Upper lobe of left lung (tissue), 6 donors: ENCODE measurements around the gene RPEL1. TPM values are rescaled to one million over a fixed set of nuclear protein-coding genes. Genes with fewer than 3 reads are reported as not detected.
"Not testable (repeated sequence)": the region's sequence is repeated elsewhere in the genome, so short reads cannot be mapped to it uniquely, and the experiment has no call there.

Source experiments
- ATAC-seq, 2 donors: fragments of 200-7000 bp; cut with Tn5 transposase; one replicate each; pipeline ENCODE4 v1.9.1; 2022; ENCODE audit warnings: mild to moderate bottlenecking in 2 of 2, moderate library complexity in 2 of 2; ENCODE audit not compliant: low FRiP score in 2 of 2
- DNase-seq, 2 donors: peaks; one replicate each; pipeline ENCODE4 v3.0.0-alpha.2; 2019 to 2020
- H3K27ac ChIP-seq, 4 donors: fragments of 200-600 bp; sonication (generic); one replicate each; pipeline ENCODE4 v1.5.1; 2016 to 2019
- H3K27me3 ChIP-seq, 4 donors: fragments of 200-600 bp; sonication (generic); one replicate each; pipeline ENCODE4 v1.5.1; 2017 to 2019
- H3K36me3 ChIP-seq, 4 donors: fragments of 200-600 bp; sonication (generic); one replicate each; pipeline ENCODE4 v1.5.1; 2016 to 2019
- H3K4me1 ChIP-seq, 4 donors: fragments of 200-600 bp; sonication (generic); one replicate each; pipeline ENCODE4 v1.5.1; 2018 to 2019
- H3K4me3 ChIP-seq, 4 donors: fragments of 200-600 bp; sonication (generic); one replicate each; pipeline ENCODE4 v1.5.1; 2017 to 2019; ENCODE audit warnings: mild to moderate bottlenecking in 2 of 4, moderate library complexity in 1 of 4
- H3K9me3 ChIP-seq, 4 donors: fragments of 200-600 bp; sonication (generic); one replicate each; pipeline ENCODE4 v1.5.1; 2018 to 2019
- EP300 ChIP-seq, 4 donors: sonication (generic); formaldehyde crosslinking; IDR thresholded peaks; one replicate each; pipeline ENCODE4 v1.5.1; 2017; ENCODE audit warnings: antibody characterized with exemption in 4 of 4, control low read depth in 2 of 4
- POLR2A ChIP-seq, 4 donors: fragments of 450-650 bp; IDR thresholded peaks; one replicate each; pipeline ENCODE4 v1.5.1; 2016 to 2017; ENCODE audit warnings: antibody characterized with exemption in 4 of 4, mild to moderate bottlenecking in 2 of 4
- POLR2AphosphoS5 ChIP-seq, 2 donors: sonication (generic); formaldehyde crosslinking; IDR thresholded peaks; one replicate each; pipeline ENCODE4 v1.5.1; 2017; ENCODE audit warnings: antibody characterized with exemption in 2 of 2
- WGBS, 2 donors: methylation state at CpG; one replicate each; pipeline ENCODE4 v1.1.5; 2017 to 2018; 5-methylcytosine and 5-hydroxymethylcytosine counted together
- total RNA-seq, 6 donors: library from RNA; depleted of rRNA in 4 of 6; stranded (reverse); fragments of >200 nt in 4 of 6; gene quantifications; one replicate each; pipeline versions ENCODE4 v1.1.0 to v1.2.1, GENCODE V29; 2016 to 2021
- TF ChIP-seq, protein P1 (sequence below), 6 experiments: fragments of 450-650 bp in 4 of 6; fragments of 200-600 bp in 2 of 6; sonication (generic) in 2 of 6; IDR thresholded peaks; one replicate each; pipeline ENCODE4 v1.5.1; 2016 to 2019; ENCODE audit warnings: antibody characterized with exemption in 6 of 6
- donor health status: DM: no; HTN: no; CAD: no; lungs with moderate emphysema.
- donor health status: DM: no; HTN: yes; CAD: no; lungs with severe emphysema.

Gene RPEL1
- total RNA-seq, 6 donors from 2014 or later = not detected

DNA sequence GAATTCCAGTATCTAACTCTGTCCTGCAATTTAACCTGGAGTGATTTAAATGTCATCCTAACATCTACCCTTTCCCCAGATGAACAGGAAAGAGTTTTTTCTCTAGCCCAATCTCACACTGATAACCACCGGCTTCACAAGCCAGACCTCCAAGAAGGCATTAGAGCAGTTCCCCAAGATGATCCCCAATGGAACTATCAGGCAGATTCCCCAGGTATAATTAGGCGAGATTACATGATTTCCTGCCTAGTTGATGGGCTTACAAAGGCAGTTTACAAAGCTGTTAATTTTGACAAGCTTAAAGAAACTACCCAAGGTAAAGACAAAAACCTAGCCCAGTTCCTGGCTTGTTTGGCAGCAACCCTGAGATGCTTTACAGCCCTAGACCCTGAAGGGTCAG, 38.5 kb upstream of the RPEL1 start:
- H3K9me3 ChIP-seq = peaks cover 0 to 14% (median 5%) of the 10 kb centered on the region in 4 donors
- no peak for DNase-seq
- H3K4me1 ChIP-seq = peaks cover 0 to 4% (median 0%) of the 10 kb centered on the region in 4 donors
- TF ChIP-seq POLR2AphosphoS5 (IDR thresholded peaks at IDR 0.05) (no peak), EP300 (IDR thresholded peaks at IDR 0.05) (no peak), POLR2A (IDR thresholded peaks at IDR 0.05) (no peak)
- TF ChIP-seq, protein P1, sequence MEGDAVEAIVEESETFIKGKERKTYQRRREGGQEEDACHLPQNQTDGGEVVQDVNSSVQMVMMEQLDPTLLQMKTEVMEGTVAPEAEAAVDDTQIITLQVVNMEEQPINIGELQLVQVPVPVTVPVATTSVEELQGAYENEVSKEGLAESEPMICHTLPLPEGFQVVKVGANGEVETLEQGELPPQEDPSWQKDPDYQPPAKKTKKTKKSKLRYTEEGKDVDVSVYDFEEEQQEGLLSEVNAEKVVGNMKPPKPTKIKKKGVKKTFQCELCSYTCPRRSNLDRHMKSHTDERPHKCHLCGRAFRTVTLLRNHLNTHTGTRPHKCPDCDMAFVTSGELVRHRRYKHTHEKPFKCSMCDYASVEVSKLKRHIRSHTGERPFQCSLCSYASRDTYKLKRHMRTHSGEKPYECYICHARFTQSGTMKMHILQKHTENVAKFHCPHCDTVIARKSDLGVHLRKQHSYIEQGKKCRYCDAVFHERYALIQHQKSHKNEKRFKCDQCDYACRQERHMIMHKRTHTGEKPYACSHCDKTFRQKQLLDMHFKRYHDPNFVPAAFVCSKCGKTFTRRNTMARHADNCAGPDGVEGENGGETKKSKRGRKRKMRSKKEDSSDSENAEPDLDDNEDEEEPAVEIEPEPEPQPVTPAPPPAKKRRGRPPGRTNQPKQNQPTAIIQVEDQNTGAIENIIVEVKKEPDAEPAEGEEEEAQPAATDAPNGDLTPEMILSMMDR (IDR thresholded peaks at IDR 0.05) = no peak
- H3K27me3 ChIP-seq = no peaks in the 10 kb centered on the region
- no peak overlapping the region for H3K4me3 ChIP-seq
- ATAC-seq = no peak
- WGBS, 2 donors = 73 to 77% methylated on average over 2 of the region's 2 CpGs
- H3K27ac ChIP-seq = peak overlapping the region in 1 of 4 donors; percentile 15
- no peaks in the 10 kb centered on the region for H3K36me3 ChIP-seq

GRCh38 chr10:103207643-103208042, 38.0 kb upstream of the RPEL1 start:
- not testable (repeated sequence) for ATAC-seq, H3K36me3 ChIP-seq, H3K27ac ChIP-seq, H3K4me1 ChIP-seq, H3K27me3 ChIP-seq, H3K4me3 ChIP-seq
- WGBS, 2 donors = 44 to 61% methylated on average over 2 to 3 of the region's 3 CpGs
- DNase-seq = peak in 1 of 2 donors; percentile 68
- peaks cover 0 to 14% (median 5%) of the 10 kb centered on the region in 4 donors for H3K9me3 ChIP-seq

DNA sequence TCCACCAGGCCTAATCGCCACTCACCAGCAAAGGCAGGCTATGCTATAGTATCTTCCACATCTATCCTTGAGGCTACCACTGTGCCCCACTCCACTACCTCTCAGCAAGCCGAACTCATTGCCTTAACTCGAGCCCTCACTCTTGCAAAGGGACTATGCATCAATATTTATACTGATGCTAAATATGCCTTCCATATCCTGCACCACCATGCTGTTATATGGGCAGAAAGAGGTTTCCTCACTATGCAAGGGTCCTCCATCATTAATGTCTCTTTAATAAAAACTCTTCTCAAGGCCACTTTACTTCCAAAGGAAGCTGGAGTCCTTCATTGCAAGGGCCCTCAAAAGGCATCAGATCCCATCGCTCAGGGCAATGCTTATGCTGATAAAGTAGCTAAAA, 35.4 kb upstream of the RPEL1 start:
- H3K4me3 ChIP-seq, H3K4me1 ChIP-seq, DNase-seq, H3K27ac ChIP-seq, H3K36me3 ChIP-seq, ATAC-seq, H3K27me3 ChIP-seq: not testable (repeated sequence)
- 92 to 97% methylated on average over 4 of the region's 4 CpGs for WGBS, 2 donors
- H3K9me3 ChIP-seq = peaks cover 0 to 14% (median 5%) of the 10 kb centered on the region in 4 donors

DNA sequence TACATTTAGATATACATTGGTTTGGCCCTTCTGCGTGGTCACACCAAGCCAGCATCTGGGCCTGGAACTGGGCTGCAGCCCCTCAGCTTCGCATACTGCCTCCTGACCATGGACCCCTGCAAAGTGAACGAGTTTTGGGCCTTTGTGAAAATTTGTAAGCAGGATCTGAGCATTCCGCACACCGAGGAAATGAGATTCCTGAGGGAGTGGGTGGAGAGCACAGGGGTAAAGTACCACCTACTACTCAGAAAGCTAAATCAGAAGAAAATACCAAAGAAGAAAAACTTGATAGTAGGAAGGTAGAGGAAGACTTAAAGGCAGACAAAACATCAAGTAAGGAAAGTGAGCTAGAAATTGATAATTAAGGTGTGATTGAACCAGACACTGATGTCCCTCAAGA, 30.1 kb upstream of the RPEL1 start:
- Histone ChIP-seq H3K9me3 (peaks cover 0 to 7% (median under 1%) of the 10 kb centered on the region in 4 donors), H3K4me3 (no peak overlapping the region), H3K27ac (no peak overlapping the region), H3K4me1 (no peaks in the 10 kb centered on the region), H3K27me3 (no peaks in the 10 kb centered on the region), H3K36me3 (no peaks in the 10 kb centered on the region)
- 90 to 91% methylated on average over 5 of the region's 5 CpGs for WGBS, 2 donors
- no peak for ATAC-seq
- DNase-seq = no peak
- TF ChIP-seq POLR2AphosphoS5 (IDR thresholded peaks at IDR 0.05) (no peak), POLR2A (IDR thresholded peaks at IDR 0.05) (no peak), EP300 (IDR thresholded peaks at IDR 0.05) (no peak)
- TF ChIP-seq, protein P1 (IDR thresholded peaks at IDR 0.05) = no peak

DNA sequence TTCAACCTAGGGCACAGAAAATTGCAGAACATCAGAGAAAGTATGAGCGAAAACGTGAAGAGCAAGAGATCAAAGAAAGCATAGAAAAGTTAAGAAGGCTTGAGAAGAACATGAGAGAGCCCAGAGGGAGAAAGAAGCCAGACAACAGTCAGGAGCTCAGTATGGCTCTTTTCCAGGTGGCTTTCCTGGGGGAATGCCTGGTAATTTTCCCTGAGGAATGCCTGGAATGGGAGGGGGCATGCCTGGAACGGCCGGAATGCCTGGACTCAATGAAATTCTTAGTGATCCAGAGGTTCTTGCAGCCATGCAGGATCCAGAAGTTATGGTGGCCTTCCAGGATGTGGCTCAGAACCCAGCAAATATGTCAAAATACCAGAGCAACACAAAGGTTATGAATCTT, 29.3 kb upstream of the RPEL1 start:
- H3K4me3 ChIP-seq, ATAC-seq, H3K27ac ChIP-seq, H3K9me3 ChIP-seq, H3K36me3 ChIP-seq, H3K4me1 ChIP-seq, DNase-seq, H3K27me3 ChIP-seq: not testable (repeated sequence)
- WGBS, 2 donors = 49 to 63% methylated on average over 4 of the region's 4 CpGs

DNA sequence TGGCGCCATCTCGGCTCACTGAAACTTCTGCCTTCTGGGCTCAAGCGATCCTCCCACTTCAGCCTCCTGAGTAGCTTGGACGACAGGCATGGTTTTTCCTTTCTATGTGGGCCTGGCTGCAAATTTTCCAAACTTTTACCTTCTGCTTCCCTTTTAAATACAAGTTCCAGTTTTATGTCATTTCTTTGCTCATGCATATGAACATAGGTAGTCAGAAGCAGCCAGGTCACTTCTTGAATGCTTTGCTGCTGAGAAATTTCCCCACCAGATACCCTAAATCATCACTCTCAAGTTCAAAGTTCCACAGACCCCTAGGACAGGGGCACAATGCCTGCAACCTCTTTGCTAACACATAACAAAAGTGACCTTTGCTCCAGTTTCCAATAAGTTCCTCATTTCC, 21.6 kb upstream of the RPEL1 start:
- 90 to 95% methylated on average over 4 of the region's 4 CpGs for WGBS, 2 donors
- Histone ChIP-seq H3K4me3 (no peak overlapping the region), H3K27ac (no peak overlapping the region), H3K27me3 (no peaks in the 10 kb centered on the region), H3K4me1 (peaks cover 0 to 2% (median 0%) of the 10 kb centered on the region in 4 donors), H3K9me3 (peaks cover 0 to 18% (median 15%) of the 10 kb centered on the region in 4 donors), H3K36me3 (no peaks in the 10 kb centered on the region)
- ATAC-seq (no peak), DNase-seq (no peak)
- TF ChIP-seq EP300 (IDR thresholded peaks at IDR 0.05) (no peak), POLR2A (IDR thresholded peaks at IDR 0.05) (no peak), POLR2AphosphoS5 (IDR thresholded peaks at IDR 0.05) (no peak)
- TF ChIP-seq, protein P1 (IDR thresholded peaks at IDR 0.05) = no peak

- not testable (repeated sequence) for ATAC-seq, H3K27me3 ChIP-seq, H3K4me1 ChIP-seq, H3K36me3 ChIP-seq, H3K4me3 ChIP-seq, DNase-seq
- 71 to 76% methylated on average over 5 of the region's 5 CpGs for WGBS, 2 donors
- peak overlapping the region in 2 of 4 donors; percentile 2 to 67 for H3K27ac ChIP-seq
- peaks cover 0 to 18% (median 15%) of the 10 kb centered on the region in 4 donors for H3K9me3 ChIP-seq
Observed at GRCh38 chr10:103224721-103225120, 21.0 kb upstream of the RPEL1 start.
